Kidney (tissue), 14 donors: ENCODE data around the gene TBC1D8. TPM values are rescaled to one million over a fixed set of nuclear protein-coding genes. Genes with fewer than 3 reads are reported as not detected.

Experiments used
- DNase-seq, 5 donors: peaks; one replicate each; pipeline ENCODE4 v3.0.0-alpha.2; 2013 to 2020
- FAIRE-seq: peaks from 2 replicates; lab custom pipeline; 2012; peaks lifted over from hg19 to GRCh38; lab: Jason Lieb, UNC
- H3K27ac ChIP-seq, 2 donors: one replicate each; pipeline ENCODE4 v1.7.0; 2013; ENCODE audit warnings: low read depth in 2 of 2, low read length in 2 of 2, inconsistent platforms in 1 of 2
- H3K27me3 ChIP-seq: one replicate; pipeline ENCODE4 v1.7.1; 2013; ENCODE audit warnings: low read length, inconsistent platforms; ENCODE audit not compliant: control insufficient read depth, insufficient read depth
- H3K36me3 ChIP-seq, 3 donors: one replicate each; pipeline versions ENCODE4 v1.7.0 to v1.7.1; 2013; ENCODE audit warnings: low read length in 3 of 3, control low read depth in 1 of 3, inconsistent platforms in 1 of 3; ENCODE audit not compliant: insufficient read depth in 3 of 3, control insufficient read depth in 2 of 3
- H3K4me1 ChIP-seq, 3 donors: one replicate each; pipeline versions ENCODE4 v1.7.0 to v1.7.1; 2013; ENCODE audit warnings: low read length in 3 of 3, inconsistent platforms in 1 of 3, low read depth in 1 of 3; ENCODE audit not compliant: control insufficient read depth in 2 of 3, insufficient read depth in 2 of 3
- H3K4me3 ChIP-seq, 3 donors: one replicate each; pipeline versions ENCODE4 v1.7.0 to v1.8.1; 2013; ENCODE audit warnings: low read length in 3 of 3, control low read depth in 1 of 3, inconsistent platforms in 1 of 3
- H3K9ac ChIP-seq, 3 donors: one replicate each; pipeline versions ENCODE4 v1.7.0 to v1.7.1; 2013; ENCODE audit warnings: low read length in 3 of 3, control low read depth in 1 of 3, inconsistent platforms in 1 of 3
- H3K9me3 ChIP-seq, 3 donors: one replicate each; pipeline versions ENCODE4 v1.7.0 to v1.7.1; 2013; ENCODE audit warnings: low read length in 3 of 3, control low read depth in 1 of 3, inconsistent platforms in 1 of 3; ENCODE audit not compliant: control insufficient read depth in 2 of 3, insufficient read depth in 1 of 3
- intact Hi-C: fragments of 100-400 bp; cut with DNase I; formaldehyde crosslinking; loops from one replicate; pipeline ENCODE4 v1.11.1; 2022
- polyA plus RNA-seq: library from polyadenylated mRNA; stranded (reverse); fragments of 350-450 nt; fragmentation: Illumina TruSeq; extraction: RNeasy Lipid Tissue Mini Kit (QIAGEN cat#74804); gene quantifications from one replicate; pipeline ENCODE4 v1.2.3, GENCODE V29; 2014; ENCODE audit warnings: low read depth, low replicate concordance; ENCODE audit not compliant: insufficient read depth
- total RNA-seq: library from RNA; stranded (reverse); fragmentation: NEBNext Ultra II Directional; extraction: Animal tissue kit (Norgen Biotek cat#: 25700); gene quantifications from one replicate; pipeline ENCODE4 v1.2.1, GENCODE V29; 2021
- TF ChIP-seq, protein P1 (sequence below): IDR thresholded peaks from 3 replicates; pipeline ENCODE4 v1.5.1; 2012; ENCODE audit warnings: mild to moderate bottlenecking, moderate library complexity, borderline replicate concordance; ENCODE audit not compliant: insufficient read depth; ENCODE audit errors: extremely low read depth
- donor health status: control.
- donor health status: control.
- donor health status: control.
- donor health status: control.
- donor health status: control.
- donor health status: DM: yes; HTN: yes; CAD: no.
- donor health status: Normal renal cell carcinoma (clear cell type).

TBC1D8 gene
- total and polyA plus RNA-seq, 2 donors from 2014 or later: 7.4 to 47.9 TPM

GRCh38 chr2:100962366-100963025, 188.7 kb downstream of the TBC1D8 start:
- DNase-seq: peak in 1 of 5 donors; percentile 23
- H3K9me3 ChIP-seq: no peaks in the 10 kb centered on the region
- no peak overlapping the region for H3K4me3 ChIP-seq
- no peaks in the 10 kb centered on the region for H3K4me1 ChIP-seq
- no peak overlapping the region for H3K27ac ChIP-seq
- no peak overlapping the region for H3K9ac ChIP-seq
- intact Hi-C loops: no loop called here
- TF ChIP-seq, protein P1, sequence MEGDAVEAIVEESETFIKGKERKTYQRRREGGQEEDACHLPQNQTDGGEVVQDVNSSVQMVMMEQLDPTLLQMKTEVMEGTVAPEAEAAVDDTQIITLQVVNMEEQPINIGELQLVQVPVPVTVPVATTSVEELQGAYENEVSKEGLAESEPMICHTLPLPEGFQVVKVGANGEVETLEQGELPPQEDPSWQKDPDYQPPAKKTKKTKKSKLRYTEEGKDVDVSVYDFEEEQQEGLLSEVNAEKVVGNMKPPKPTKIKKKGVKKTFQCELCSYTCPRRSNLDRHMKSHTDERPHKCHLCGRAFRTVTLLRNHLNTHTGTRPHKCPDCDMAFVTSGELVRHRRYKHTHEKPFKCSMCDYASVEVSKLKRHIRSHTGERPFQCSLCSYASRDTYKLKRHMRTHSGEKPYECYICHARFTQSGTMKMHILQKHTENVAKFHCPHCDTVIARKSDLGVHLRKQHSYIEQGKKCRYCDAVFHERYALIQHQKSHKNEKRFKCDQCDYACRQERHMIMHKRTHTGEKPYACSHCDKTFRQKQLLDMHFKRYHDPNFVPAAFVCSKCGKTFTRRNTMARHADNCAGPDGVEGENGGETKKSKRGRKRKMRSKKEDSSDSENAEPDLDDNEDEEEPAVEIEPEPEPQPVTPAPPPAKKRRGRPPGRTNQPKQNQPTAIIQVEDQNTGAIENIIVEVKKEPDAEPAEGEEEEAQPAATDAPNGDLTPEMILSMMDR: no peak
- FAIRE-seq: no peak
- no peaks in the 10 kb centered on the region for H3K36me3 ChIP-seq
- no peaks in the 10 kb centered on the region for H3K27me3 ChIP-seq

DNA sequence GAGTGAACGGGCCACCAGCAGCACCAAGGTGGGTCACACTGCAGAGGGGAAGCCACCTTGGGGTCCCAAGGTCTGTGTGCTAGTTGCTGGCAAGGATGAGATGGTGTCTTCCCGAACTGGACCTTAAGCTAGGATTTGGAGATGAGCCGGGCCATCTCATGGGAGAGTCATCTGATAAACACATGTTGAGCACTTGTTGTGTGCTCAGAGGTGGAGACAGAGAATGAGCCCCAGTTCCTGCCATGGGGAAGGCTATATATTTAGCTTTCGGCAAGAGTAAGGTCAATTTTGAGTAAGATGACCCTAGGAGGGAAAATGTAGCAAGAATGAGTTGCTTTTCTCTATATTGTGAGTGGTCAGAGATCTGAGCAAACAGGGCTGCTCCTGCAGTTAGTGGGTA, 190.5 kb downstream of the TBC1D8 start:
- no peak for FAIRE-seq
- no peak overlapping the region for H3K27ac ChIP-seq

GRCh38 chr2:100959225-100959880, 191.8 kb downstream of the TBC1D8 start:
- DNase-seq: no peak
- Histone ChIP-seq H3K4me3 (no peak overlapping the region), H3K27me3 (no peaks in the 10 kb centered on the region), H3K4me1 (no peaks in the 10 kb centered on the region), H3K36me3 (no peaks in the 10 kb centered on the region), H3K27ac (no peak overlapping the region), H3K9me3 (no peaks in the 10 kb centered on the region), H3K9ac (no peak overlapping the region)
- intact Hi-C loops: no loop called here
- FAIRE-seq: no peak
- TF ChIP-seq, protein P1: no peak

More for the DNA sequence above, 190.5 kb downstream of the TBC1D8 start:
- Histone ChIP-seq H3K4me3 (no peak overlapping the region), H3K27me3 (no peaks in the 10 kb centered on the region), H3K9me3 (no peaks in the 10 kb centered on the region), H3K36me3 (no peaks in the 10 kb centered on the region), H3K4me1 (no peaks in the 10 kb centered on the region), H3K9ac (no peak overlapping the region)
- no peak for DNase-seq
- intact Hi-C loops: no loop called here
- TF ChIP-seq, protein P1: no peak
